Posterior vena cava (tissue), 2 donors: ENCODE results near the gene CARD19. TPM values are rescaled to one million over a fixed set of nuclear protein-coding genes. Genes with fewer than 3 reads are reported as not detected.
"Not testable (repeated sequence)": the region's sequence is repeated elsewhere in the genome, so short reads cannot be mapped to it uniquely, and the experiment has no call there.

Experiments used
- DNase-seq: peaks from one replicate; pipeline ENCODE4 v3.0.0-alpha.2; 2020; ENCODE audit warnings: low spot score
- intact Hi-C, 2 donors: fragments of 100-400 bp; cut with DNase I; formaldehyde crosslinking; loops; one replicate each; pipeline versions ENCODE4 v1.14.1 to v1.14.2; 2022 to 2023
- total RNA-seq, 2 donors: library from RNA; stranded (reverse); fragmentation: NEBNext Ultra II Directional; extraction: Animal tissue kit (Norgen Biotek cat#: 25700); gene quantifications; one replicate each; pipeline ENCODE4 v1.2.1, GENCODE V29; 2021
- donor health status: DM: yes; HTN: yes; CAD: no.
- donor health status: DM: yes; HTN: yes; CAD: no.

Gene CARD19
- total RNA-seq, 2 donors from 2014 or later = 40.8 to 43.0 TPM

- intact Hi-C loops = no loop called here
- peak; percentile 66 for DNase-seq
Observed at GRCh38 chr9:93112864-93113389, 16.9 kb downstream of the CARD19 start.

DNA sequence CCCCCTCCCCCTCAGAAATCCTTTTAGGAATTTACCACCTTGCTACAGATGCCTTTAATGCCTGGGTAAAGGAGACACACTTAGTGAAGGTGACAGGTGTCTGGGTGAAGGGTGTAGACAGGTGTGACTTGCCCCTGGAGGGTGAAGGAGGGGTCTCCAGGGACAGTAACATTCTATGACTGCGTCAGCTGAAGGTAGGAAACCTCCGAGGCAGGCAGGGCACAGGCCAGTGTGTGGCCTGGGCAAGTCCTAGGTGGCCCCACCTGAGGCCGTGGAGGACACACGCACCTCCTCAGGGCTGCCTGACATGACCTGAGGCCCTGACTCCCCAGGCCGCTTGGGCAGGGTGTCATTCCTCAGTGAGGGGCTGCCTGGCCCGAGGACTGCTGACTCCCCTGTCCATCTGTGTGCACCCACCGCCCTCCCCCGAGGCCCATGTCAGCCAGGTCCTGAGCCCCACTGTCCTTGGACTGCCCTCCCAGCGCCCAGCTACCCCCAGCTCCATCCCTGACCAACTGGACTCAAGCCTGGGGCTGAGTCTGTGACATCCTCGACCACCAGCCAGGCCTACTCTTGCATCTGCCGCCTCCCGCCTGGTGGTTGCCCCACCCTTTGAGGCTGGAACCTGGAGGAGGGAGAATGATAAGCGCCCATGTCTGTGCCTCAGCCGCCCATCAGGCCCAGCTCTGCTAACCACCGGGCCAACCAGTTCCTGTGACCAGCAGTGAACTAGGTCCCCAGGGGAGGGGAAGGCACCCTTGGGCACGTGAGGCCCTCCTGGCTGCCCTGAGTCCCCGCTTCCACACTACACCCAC is 18.4 kb downstream of the CARD19 start:
- peak; percentile 77 for DNase-seq
- intact Hi-C loops = no loop called here

DNA sequence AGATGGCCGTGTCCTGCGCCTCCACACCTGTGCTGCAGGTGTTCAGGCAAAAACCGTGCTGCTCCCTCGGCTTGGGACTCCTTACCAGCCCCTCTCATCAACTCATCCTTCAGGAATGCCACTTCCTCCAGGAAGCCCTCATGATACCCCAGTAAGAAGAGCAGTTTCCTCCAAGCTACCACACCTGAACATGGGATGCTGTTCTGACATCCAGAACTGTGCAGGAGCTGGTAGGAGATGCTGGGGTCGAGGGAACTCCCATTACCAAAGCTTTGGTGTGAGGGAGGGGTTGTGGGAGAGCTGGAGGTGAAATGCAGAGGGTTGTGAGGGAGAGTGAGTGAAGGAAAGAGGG is 18.9 kb downstream of the CARD19 start:
- no peak for DNase-seq
- intact Hi-C loops = no loop called here

DNA sequence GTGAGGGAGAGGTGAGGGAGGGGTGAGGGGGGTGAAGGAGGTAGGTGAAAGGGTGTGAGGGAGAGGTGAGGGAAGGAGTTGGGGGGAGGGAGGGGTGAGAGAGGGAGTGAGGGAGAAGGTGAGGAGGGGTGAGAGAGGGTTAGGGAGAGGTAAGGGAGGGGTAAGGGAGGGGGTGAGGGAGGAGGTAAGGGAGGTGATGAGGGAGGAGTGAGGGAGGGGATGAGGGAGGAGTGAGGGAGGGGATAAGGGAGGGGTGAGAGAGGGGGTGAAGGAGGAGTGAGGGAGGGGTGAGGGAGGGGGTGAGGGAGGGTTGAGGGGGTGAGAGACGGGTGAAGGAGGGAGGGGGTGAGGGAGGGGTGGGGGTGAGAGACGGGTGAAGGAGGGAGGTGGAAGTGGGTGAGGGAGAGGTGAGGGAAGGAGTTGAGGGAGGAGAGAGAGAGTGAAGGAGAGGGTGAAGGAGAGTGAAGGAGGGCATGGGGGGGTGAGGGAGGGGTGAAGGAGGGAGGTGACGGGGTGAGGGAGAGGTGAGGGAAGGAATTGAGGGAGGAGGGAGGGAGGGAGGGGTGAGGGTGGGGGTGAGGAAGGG is 19.6 kb downstream of the CARD19 start:
- intact Hi-C loops = no loop called here
- DNase-seq = no peak

- DNase-seq = peak; percentile 94
- intact Hi-C loops = no loop called here
Observed at GRCh38 chr9:93116072-93116961, 20.3 kb downstream of the CARD19 start.

DNA sequence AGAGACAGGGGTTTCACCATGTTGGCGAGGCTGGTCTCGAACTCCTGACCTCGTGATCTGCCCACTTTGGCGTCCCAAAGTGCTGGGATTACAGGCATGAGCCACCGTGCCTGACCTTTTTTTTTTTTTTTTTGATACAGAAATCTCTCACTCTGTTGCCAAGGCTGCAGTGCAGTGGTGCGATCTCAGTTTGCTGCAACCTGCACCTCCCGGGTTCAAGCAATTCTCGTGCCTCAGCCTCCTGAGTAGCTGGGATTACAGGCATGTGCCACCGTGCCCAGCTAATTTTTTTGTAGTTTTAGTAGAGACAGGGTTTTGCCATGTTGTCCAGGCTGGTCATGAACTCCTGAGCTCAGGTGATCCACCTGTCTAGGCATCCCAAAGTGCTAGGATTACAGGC is 21.5 kb downstream of the CARD19 start:
- DNase-seq = peak; percentile 17
- intact Hi-C loops = not testable (repeated sequence)

DNA sequence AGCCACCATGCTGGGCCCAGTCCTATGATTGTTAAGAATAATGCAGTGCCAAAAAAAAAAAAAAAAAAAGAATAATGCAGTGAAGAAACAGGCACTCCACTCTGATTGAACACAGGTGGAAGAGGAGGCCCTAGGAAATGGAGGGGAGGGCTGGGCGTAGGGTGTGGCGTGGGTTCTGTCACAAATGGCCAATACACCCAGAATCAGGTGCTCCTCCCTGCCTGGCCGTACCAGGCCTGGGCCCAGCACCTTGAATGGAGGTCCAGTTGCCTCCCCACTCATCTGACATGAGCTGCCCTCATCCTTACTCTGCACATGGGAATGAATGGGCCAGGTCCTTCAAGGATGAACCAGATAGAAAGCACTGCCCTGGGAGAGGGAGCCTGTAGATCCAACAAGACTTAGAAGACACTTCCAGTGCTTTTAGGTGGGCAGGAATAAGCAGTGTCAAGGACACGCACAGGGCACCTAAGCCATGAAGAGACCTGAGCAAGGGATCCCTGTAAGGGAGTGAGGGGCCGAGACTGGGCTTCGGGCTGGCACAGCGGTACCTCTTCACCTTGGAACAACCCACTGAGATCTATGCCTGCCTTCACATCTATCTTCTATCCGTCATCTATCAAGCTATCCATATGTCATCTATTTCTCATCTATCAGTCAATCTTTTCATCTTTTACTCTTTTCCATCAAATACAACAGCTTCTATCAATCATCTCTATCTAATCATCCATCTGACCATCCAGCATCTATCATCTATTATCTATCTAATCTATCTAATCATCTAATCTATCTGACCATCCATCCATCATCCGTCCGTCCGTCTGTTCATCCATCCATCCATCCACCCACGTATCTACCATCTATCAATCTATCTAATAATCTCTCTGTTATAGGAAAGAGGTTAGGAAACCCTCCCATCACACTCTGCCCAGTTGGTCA is 22.2 kb downstream of the CARD19 start:
- peak; percentile 58 for DNase-seq
- intact Hi-C loops = no loop called here

- DNase-seq = peak; percentile 69
- intact Hi-C loops = no loop called here
Observed at GRCh38 chr9:93118863-93119702, 23.1 kb downstream of the CARD19 start.

DNA sequence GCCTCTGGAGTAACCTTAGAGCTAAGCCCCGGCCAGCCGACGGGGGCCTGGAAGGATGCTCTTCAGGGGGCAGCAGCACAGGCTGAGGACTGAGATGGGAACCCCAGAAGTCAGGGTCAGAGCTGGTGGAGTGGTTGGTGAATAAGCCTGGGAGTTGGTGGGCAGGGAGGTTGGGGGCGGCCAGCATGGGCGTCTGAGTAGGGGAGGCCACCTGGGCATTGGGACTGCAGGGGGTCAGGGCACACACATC is 23.6 kb downstream of the CARD19 start:
- no peak for DNase-seq
- intact Hi-C loops = no loop called here

DNA sequence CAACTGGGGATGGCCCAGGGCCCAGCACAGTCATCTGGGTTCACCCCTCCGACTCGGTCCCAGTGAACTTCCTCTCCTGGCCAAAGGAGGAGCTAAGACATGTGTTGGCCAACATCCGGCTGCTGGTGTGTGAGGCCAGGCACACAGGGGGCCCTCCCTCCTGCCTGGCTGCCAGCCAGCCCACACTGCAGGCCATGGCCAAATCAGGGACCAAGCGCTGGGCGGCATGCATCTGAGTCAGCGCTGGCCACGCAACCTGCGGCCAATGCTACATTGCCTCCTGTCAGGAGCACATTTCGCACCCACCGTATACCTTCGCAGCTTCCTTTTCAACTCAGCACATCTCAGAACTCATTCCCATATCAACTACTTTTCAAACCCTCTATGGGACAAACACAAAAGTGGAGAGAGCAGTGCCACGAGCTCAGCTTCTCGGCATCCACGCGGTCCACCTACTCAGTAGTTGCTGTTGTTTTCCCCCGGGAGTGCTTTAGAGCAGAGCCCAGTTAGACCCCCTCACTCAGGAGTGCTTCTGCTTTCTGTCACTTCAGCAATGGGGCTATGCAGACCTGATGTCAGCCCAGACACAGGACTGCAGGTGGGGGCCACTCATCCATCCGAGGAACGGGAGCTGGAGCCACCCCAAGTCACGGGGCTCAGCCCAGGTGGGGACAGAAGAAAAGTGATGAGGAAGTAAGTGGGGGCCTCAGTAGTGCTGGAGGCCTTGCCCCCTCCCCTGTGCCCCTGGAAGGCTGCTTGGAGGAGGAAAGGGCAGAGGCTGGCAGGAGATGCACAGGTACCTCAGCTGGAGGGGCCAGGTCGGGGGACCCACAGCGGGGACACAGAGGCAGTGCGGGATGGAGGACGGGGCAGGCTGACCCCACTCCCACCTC is 24.2 kb downstream of the CARD19 start:
- DNase-seq = peak; percentile 97
- intact Hi-C loops = no loop called here

GRCh38 chr9:93120846-93121315 is 24.9 kb downstream of the CARD19 start:
- intact Hi-C loops = no loop called here
- peak; percentile 79 for DNase-seq

GRCh38 chr9:93121316-93122241 is 25.6 kb downstream of the CARD19 start:
- peak; percentile 71 for DNase-seq
- intact Hi-C loops = no loop called here

GRCh38 chr9:93122721-93123221 is 26.8 kb downstream of the CARD19 start:
- peak; percentile 60 for DNase-seq
- intact Hi-C loops = no loop called here

GRCh38 chr9:93123561-93124283 is 27.7 kb downstream of the CARD19 start:
- peak; percentile 62 for DNase-seq
- intact Hi-C loops = no loop called here

DNA sequence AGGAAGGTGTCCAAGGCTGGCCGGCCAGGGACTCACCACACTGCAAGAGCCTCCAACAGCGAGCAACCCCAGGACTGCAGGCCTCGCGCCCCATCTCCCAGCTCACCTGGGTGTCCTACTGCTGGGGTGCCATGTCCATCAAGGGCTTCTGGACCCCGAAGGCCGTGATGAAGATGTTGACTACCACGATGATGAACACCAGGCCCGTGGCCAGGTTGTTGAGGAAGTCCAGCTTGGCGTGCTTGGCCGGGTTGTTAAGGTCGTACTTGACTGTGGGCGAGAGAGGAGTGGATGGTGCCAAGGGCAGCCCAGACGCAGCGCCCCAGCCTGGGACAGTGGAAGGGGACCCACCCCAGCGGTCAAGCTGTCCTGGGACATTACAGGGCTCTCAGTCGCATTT is 28.8 kb downstream of the CARD19 start:
- DNase-seq = peak; percentile 80
- intact Hi-C loops = no loop called here
